ENCODE results near the gene BICRA.

The BICRA gene

GRCh38 chr19:47686679-47687450 is 77.9 kb downstream of the BICRA start:
- DNase-seq, result no peak

- no peak for DNase-seq
These were observed 79.0 kb downstream of the BICRA start for GRCh38 chr19:47687906-47688305.

GRCh38 chr19:47691090-47691489 is 82.2 kb downstream of the BICRA start:
- DNase-seq, result no peak

GRCh38 chr19:47691782-47692181 is 82.8 kb downstream of the BICRA start:
- no peak for DNase-seq

GRCh38 chr19:47693489-47693888 is 84.6 kb downstream of the BICRA start:
- no peak for DNase-seq

DNA sequence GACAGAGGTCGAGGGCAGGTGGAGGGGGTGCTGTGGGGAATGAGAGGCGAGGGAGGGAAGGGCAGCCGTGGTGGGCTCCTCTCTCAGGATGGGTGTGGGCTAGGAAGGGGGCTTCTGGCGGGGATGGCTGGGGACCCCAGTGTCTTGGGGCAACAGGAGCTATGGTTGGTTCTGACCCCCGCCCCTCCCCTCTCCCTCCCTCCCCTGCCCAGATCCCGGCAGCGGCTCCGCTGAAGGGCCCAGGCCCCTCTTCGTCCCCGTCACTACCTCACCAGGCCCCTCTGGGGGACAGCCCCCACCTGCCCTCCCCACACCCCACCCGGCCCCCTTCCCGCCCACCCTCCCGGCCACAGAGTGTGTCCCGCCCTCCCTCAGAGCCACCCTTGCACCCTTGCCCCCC is 85.0 kb downstream of the BICRA start:
- no peak for DNase-seq

DNA sequence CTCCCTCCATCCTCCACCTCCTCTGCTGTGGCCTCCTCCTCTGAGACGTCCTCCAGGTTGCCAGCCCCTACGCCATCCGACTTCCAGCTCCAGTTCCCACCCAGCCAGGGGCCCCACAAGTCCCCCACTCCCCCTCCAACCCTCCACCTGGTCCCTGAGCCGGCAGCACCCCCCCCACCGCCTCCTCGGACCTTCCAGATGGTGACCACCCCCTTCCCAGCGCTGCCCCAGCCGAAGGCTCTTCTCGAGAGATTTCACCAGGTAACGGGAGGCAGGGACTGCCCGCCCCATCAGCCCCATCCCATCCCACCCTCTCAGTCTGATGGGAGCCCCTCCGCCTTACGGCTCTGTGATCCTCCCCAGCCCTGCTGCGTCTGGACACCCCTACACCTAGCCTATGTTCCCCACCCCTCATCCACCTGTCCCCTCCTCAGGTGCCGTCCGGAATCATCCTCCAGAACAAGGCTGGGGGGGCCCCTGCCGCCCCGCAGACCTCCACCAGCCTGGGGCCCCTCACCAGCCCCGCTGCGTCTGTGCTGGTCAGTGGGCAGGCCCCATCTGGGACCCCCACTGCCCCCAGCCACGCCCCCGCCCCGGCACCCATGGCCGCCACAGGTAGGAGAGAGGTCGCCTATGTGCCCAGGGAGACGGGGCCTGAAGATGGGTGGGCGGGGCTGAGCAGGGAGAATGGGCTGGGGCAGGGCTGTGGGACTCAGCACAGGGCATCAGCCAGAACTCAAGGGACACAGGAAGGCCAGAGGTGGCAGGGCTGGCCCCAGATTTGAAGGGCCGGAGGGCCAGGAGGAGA is 85.7 kb downstream of the BICRA start:
- DNase-seq, result no peak

GRCh38 chr19:47695533-47696262 is 86.8 kb downstream of the BICRA start:
- peak in 1 of 56 donors; percentile 4 for DNase-seq

DNA sequence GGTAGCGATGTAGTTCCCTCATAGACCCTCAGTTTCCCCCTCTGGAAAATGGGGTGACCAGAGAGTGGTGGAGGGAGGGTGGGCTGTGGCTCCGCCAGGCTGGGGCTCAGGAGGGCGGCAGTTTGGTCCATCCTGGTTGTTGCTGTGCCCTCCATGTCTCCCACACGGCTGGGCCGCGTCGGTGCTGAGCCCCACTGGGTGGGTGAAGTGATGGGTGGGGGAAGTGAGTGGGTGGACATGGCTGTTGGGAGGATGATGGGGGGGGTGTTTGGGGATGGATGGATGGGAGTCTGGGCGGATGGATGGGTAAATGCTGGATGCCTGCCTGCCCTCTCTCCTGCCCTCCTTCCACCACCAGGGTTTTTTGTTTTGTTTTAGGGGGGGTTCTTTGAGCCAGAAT is 87.7 kb downstream of the BICRA start:
- no peak for DNase-seq

- DNase-seq, result peak in 55 of 56 donors; percentile 5 to 88 (median 71)
These were observed 89.1 kb downstream of the BICRA start for GRCh38 chr19:47697863-47698609.

DNA sequence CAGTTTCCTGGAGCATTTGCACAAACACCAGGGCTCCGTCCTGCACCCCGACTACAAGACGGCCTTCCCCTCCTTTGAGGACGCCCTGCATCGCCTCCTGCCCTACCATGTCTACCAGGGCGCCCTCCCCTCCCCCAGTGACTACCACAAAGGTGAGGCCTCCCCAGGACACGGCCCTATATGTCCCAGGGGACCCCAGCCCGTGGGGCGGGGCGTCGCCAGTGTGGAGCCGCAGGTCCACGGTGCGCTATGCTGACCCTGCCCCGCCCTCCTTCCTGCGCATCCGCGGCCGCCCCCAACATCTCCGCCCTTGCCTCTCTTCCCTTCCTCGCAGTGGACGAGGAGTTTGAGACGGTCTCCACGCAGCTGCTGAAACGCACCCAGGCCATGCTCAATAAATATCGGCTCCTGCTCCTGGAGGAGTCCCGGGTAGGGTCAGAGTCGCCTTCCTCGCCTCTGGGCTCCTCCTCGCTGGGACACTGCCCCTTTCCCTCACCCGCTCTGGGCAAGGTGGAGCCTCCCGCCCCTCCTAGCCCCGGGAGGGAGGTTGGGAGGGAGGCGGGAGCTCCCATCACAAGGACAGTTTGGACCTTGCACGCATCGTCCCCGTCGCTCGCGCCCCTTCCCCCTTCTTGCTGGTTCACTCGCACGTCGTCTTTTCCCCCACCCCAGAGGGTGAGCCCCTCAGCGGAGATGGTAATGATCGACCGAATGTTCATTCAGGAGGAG is 89.9 kb downstream of the BICRA start:
- no peak for DNase-seq

- DNase-seq, result peak in 11 of 56 donors; percentile 4 to 47 (median 17)
These were observed 90.5 kb downstream of the BICRA start for GRCh38 chr19:47699360-47699917.

DNA sequence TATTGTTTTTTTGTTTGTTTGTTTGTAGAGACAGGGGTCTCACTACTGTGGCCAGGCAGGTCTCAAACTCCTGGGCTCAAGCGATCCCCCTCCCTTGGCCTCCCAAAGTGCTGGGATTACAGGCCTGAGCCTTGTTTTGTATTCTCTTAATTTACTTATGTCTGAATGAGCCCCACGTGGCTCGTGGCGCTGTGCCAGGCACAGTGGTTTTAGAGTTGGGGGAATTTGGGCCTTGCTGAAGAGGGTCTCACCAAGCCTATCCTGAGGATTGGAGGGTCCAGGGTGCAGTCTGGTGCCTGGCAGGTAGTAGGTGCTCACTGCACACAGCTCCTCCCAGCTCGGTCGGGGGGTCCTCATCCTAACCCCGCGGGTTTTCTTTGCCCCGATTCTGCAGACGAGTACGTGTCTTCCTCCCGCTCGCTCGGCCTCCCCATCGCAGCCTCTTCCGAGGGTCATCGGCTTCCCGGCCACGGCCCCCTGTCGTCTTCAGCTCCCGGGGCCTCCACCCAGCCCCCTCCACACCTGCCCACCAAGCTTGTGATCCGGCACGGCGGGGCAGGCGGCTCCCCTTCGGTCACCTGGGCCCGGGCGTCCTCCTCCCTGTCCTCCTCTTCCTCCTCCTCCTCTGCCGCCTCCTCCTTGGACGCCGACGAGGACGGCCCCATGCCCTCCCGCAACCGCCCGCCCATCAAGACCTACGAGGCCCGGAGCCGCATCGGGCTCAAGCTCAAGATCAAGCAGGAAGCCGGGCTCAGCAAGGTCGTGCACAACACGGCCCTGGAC is 92.2 kb downstream of the BICRA start:
- no peak for DNase-seq

DNA sequence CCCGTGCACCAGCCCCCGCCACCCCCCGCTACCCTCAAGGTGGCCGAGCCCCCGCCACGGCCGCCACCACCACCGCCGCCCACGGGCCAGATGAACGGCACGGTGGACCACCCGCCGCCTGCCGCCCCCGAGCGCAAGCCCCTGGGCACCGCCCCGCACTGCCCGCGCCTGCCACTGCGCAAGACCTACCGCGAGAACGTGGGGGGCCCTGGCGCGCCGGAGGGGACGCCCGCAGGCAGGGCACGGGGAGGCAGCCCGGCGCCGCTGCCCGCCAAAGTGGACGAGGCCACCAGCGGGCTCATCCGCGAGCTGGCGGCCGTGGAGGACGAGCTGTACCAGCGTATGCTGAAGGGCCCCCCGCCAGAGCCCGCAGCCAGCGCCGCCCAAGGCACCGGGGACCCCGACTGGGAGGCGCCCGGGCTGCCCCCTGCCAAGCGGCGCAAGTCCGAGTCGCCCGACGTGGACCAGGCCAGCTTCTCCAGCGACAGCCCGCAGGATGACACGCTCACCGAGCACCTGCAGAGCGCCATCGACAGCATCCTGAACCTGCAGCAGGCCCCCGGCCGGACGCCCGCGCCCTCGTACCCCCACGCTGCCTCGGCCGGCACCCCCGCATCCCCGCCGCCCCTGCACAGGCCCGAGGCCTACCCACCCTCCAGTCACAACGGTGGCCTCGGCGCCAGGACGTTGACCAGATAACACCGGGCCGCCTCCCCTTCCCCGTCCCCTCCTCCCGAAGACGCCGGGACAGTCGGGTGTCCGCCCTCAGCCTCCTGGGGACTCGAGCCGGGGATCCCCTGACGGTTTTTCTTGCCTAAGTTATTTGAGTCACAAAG is 93.0 kb downstream of the BICRA start:
- DNase-seq, result no peak

- DNase-seq, result peak in 1 of 56 donors; percentile 14
These were observed 93.7 kb downstream of the BICRA start for GRCh38 chr19:47702671-47703070.

DNA sequence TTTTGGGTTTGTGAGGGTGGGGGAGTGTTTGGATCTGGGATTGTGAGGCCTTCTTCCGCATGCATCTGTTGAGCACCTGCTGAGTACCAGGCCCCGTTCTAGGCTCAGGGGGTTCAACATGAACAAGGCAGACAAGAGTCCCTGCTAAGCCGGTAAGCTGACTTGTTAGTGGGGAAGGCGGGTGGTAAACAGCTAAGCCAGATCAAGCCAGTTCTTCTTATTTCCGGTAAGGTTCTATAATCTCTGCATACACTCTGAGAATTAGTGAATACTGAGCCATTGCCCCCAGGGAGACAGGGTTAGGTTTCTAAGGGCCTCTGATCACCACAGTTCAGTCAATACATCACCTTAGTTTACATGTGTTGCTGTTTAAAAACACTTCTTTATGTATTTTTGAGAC is 94.4 kb downstream of the BICRA start:
- DNase-seq, result no peak

DNA sequence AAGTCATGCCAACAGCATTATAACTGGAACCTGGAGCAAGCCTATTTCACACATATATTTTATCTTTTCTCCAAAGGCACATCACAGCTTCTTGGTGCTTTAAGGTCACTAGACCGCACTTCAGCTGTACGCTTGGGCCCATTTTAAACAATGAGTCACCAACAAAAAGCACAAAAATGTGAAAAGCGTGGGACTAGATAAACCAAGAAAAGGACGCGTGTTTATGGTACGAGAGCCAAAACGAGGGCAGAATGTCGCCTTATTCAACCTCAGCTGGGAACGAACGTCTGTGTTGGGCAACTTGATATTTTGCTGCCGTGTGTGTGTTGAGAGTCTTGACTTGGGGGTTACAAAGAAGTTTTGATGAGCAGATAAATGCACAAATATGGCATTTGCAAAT is 95.1 kb downstream of the BICRA start:
- DNase-seq, result no peak

GRCh38 chr19:47704656-47705055 is 95.7 kb downstream of the BICRA start:
- DNase-seq, result no peak

Measured in amygdala (tissue), 56 donors.